ENCODE measurements around the gene CCDC47.

- TF ChIP-seq CTCF (IDR thresholded peaks at IDR 0.05) (no peak), POLR2A (IDR thresholded peaks at IDR 0.05) (no peak)
Measured at GRCh38 chr17:63772801-63773271, 561 bp downstream of the CCDC47 start.

All from adrenal gland (tissue), 5 donors.